Fibroblast of lung (primary cell): ENCODE data around the gene MYH15.

Experiments
- EZH2 ChIP-seq: IDR thresholded peaks from 2 replicates; pipeline ENCODE4 v1.5.1; 2012; ENCODE audit warnings: low read length, control low read depth, mild to moderate bottlenecking; ENCODE audit errors: missing control alignments
- TF ChIP-seq, protein P1 (sequence below), 2 donors: IDR thresholded peaks in 1 of 2; conservative IDR thresholded peaks in 1 of 2; 1 replicate in 1 of 2; 2 replicates in 1 of 2; pipeline ENCODE4 v1.5.1; 2011 to 2012; ENCODE audit warnings: low read length in 2 of 2, control low read depth in 1 of 2, inconsistent platforms in 1 of 2, low read depth in 1 of 2, mild to moderate bottlenecking in 1 of 2

DNA sequence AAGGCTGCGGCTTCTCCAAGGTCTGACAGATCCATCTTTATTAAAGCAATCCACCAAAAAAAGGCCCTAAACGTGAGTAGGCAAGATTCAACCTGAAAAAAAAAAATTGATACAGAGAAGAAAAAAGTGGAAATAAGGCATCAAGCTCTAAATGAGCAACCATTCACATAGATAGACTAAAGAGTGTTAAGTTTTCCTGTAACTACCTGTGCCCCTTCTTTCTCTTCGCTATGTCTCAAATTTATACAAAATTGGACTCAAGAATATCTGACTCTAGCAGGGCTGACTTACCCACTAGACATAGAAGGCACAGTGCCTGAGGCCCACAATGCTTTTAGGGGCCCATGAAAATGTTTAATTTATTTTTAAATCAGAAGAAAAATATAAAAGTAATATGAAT, at the start of gene MYH15:
- TF ChIP-seq, protein P1, sequence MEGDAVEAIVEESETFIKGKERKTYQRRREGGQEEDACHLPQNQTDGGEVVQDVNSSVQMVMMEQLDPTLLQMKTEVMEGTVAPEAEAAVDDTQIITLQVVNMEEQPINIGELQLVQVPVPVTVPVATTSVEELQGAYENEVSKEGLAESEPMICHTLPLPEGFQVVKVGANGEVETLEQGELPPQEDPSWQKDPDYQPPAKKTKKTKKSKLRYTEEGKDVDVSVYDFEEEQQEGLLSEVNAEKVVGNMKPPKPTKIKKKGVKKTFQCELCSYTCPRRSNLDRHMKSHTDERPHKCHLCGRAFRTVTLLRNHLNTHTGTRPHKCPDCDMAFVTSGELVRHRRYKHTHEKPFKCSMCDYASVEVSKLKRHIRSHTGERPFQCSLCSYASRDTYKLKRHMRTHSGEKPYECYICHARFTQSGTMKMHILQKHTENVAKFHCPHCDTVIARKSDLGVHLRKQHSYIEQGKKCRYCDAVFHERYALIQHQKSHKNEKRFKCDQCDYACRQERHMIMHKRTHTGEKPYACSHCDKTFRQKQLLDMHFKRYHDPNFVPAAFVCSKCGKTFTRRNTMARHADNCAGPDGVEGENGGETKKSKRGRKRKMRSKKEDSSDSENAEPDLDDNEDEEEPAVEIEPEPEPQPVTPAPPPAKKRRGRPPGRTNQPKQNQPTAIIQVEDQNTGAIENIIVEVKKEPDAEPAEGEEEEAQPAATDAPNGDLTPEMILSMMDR (conservative IDR thresholded peaks at IDR 0.05 in 1 of 2, IDR thresholded peaks at IDR 0.05 in 1 of 2; ENCODE audit: low read depth in 1 of 2, low read length in 2 of 2), result no peak
- no peak for TF ChIP-seq EZH2
